H1 (cell line): ENCODE results near the gene FCGR3B. TPM values are rescaled to one million over a fixed set of nuclear protein-coding genes. Genes with fewer than 3 reads are reported as not detected.
"Not testable (repeated sequence)": the region's sequence is repeated elsewhere in the genome, so short reads cannot be mapped to it uniquely, and the experiment has no call there.

Experiments used
- CTCF ChIA-PET: fragments of 300-600 bp; sonication (Branson Sonifier 250); formaldehyde crosslinking; loops from one replicate; lab custom pipeline; 2021; ENCODE audit not compliant: partially characterized antibody; lab: Charles Lee
- POLR2A ChIA-PET: fragments of 300-600 bp; sonication (Branson Sonifier 250); formaldehyde crosslinking; loops from one replicate; lab custom pipeline; 2021; ENCODE audit warnings: inconsistent platforms; ENCODE audit not compliant: partially characterized antibody; lab: Charles Lee
- DNase-seq, 2 experiments: peaks; one replicate each; pipeline versions ENCODE4 v3.0.0 to v3.0.0-alpha.2; 2010 to 2022; ENCODE audit warnings: low spot score in 2 of 2, low read depth in 1 of 2, mixed read lengths in 1 of 2
- FAIRE-seq: peaks from 2 replicates; lab custom pipeline; 2011; peaks lifted over from hg19 to GRCh38; lab: Jason Lieb, UNC
- H2AFZ ChIP-seq: 2 replicates; pipeline ENCODE4 v1.8.1; 2012; ENCODE audit warnings: low read length, inconsistent platforms
- H2AK5ac ChIP-seq: 2 replicates; pipeline ENCODE4 v1.6.1; 2013; ENCODE audit warnings: low read depth, low read length
- H2BK120ac ChIP-seq: replicated peaks from 2 replicates; pipeline ENCODE3; 2013; ENCODE audit warnings: low read depth, low read length, inconsistent platforms
- H2BK12ac ChIP-seq: 2 replicates; pipeline ENCODE4 v1.6.1; 2013; ENCODE audit warnings: low read depth, low read length
- H2BK15ac ChIP-seq: 2 replicates; pipeline ENCODE4 v1.6.1; 2013; ENCODE audit warnings: low read length
- H2BK20ac ChIP-seq: 2 replicates; pipeline ENCODE4 v1.6.1; 2013; ENCODE audit warnings: low read length
- H2BK5ac ChIP-seq: 2 replicates; pipeline ENCODE4 v1.6.1; 2013; ENCODE audit warnings: low read depth, low read length
- H3K14ac ChIP-seq: 2 replicates; pipeline ENCODE4 v1.6.1; 2013; ENCODE audit warnings: inconsistent platforms; ENCODE audit not compliant: insufficient read length
- H3K18ac ChIP-seq: 2 replicates; pipeline ENCODE4 v1.6.1; 2013; ENCODE audit warnings: low read length; ENCODE audit errors: extremely low read depth
- H3K23ac ChIP-seq: 2 replicates; pipeline ENCODE4 v1.6.1; 2013; ENCODE audit warnings: inconsistent platforms; ENCODE audit not compliant: insufficient read length
- H3K23me2 ChIP-seq: 2 replicates; pipeline ENCODE4 v1.6.1; 2013; ENCODE audit warnings: low read depth, low read length
- H3K27ac ChIP-seq: 2 replicates; pipeline ENCODE4 v1.6.1; 2011; ENCODE audit warnings: low read depth, low read length, inconsistent platforms
- H3K27me3 ChIP-seq, 4 experiments: replicated peaks in 1 of 4; 1 replicate in 1 of 4; 2 replicates in 3 of 4; pipeline versions ENCODE4 v1.6.1 to v1.8.1; 2011 to 2013; ENCODE audit warnings: low read length in 3 of 4, mild to moderate bottlenecking in 3 of 4, inconsistent platforms in 2 of 4, mixed read lengths in 2 of 4, moderate library complexity in 1 of 4; ENCODE audit not compliant: control insufficient read depth in 3 of 4, insufficient read depth in 3 of 4; ENCODE audit errors: extremely low read depth in 1 of 4
- H3K36me3 ChIP-seq, 4 experiments: 2 replicates each; pipeline versions ENCODE4 v1.6.1 to v1.8.1; 2011 to 2013; ENCODE audit warnings: mild to moderate bottlenecking in 4 of 4, low read length in 3 of 4, moderate library complexity in 2 of 4, control low read depth in 1 of 4, inconsistent platforms in 1 of 4; ENCODE audit not compliant: insufficient read depth in 4 of 4, control insufficient read depth in 2 of 4
- H3K4ac ChIP-seq: replicated peaks from 2 replicates; pipeline ENCODE3; 2013; ENCODE audit warnings: low read length, low read depth, mixed read lengths, inconsistent platforms; ENCODE audit not compliant: insufficient read length
- H3K4me1 ChIP-seq, 4 experiments: replicated peaks in 1 of 4; 1 replicate in 1 of 4; 2 replicates in 3 of 4; pipeline versions ENCODE4 v1.6.1 to v1.8.1; 2011 to 2013; ENCODE audit warnings: low read length in 3 of 4, inconsistent platforms in 2 of 4, mixed read lengths in 1 of 4; ENCODE audit not compliant: insufficient read depth in 4 of 4, control insufficient read depth in 3 of 4
- H3K4me2 ChIP-seq, 2 experiments: 2 replicates each; pipeline versions ENCODE4 v1.6.1 to v1.8.1; 2011 to 2013; ENCODE audit warnings: low read depth in 2 of 2, low read length in 2 of 2, control low read depth in 1 of 2, inconsistent platforms in 1 of 2, mild to moderate bottlenecking in 1 of 2; ENCODE audit not compliant: insufficient read depth in 1 of 2
- H3K4me3 ChIP-seq, 4 experiments: fragments of 200-600, 300-600 bp in 1 of 4; sonication (generic), shearing (Covaris generic), sonication (Bioruptor Twin) in 1 of 4; 2 replicates each; pipeline versions ENCODE4 v1.5.1 to v1.8.1; 2011 to 2016; ENCODE audit warnings: low read length in 4 of 4, low read depth in 3 of 4, control low read depth in 2 of 4, inconsistent platforms in 2 of 4, mild to moderate bottlenecking in 2 of 4, mixed read lengths in 1 of 4, moderate library complexity in 1 of 4; ENCODE audit not compliant: insufficient read depth in 2 of 4; ENCODE audit errors: extremely low read depth in 1 of 4
- H3K56ac ChIP-seq: replicated peaks from 2 replicates; pipeline ENCODE3; 2013; ENCODE audit warnings: low read depth, mild to moderate bottlenecking, mixed read lengths, low read length, inconsistent platforms; ENCODE audit not compliant: insufficient read length
- H3K79me1 ChIP-seq: 2 replicates; pipeline ENCODE4 v1.6.1; 2013; ENCODE audit warnings: low read depth, low read length, control low read depth
- H3K79me2 ChIP-seq, 2 experiments: 2 replicates each; pipeline versions ENCODE4 v1.6.1 to v1.8.1; 2012 to 2013; ENCODE audit warnings: low read length in 2 of 2, mild to moderate bottlenecking in 2 of 2, inconsistent platforms in 1 of 2; ENCODE audit not compliant: insufficient read depth in 2 of 2, control insufficient read depth in 1 of 2
- H3K9ac ChIP-seq, 4 experiments: replicated peaks in 1 of 4; 1 replicate in 1 of 4; 2 replicates in 3 of 4; pipeline versions ENCODE4 v1.6.1 to v1.8.1; 2011 to 2013; ENCODE audit warnings: low read depth in 3 of 4, low read length in 3 of 4, control low read depth in 2 of 4, mild to moderate bottlenecking in 2 of 4, moderate library complexity in 2 of 4, inconsistent platforms in 1 of 4; ENCODE audit errors: extremely low read depth in 1 of 4
- H3K9me3 ChIP-seq, 2 experiments: 2 replicates each; pipeline versions ENCODE4 v1.6.1 to v1.8.1; 2012 to 2013; ENCODE audit warnings: mild to moderate bottlenecking in 2 of 2, moderate library complexity in 2 of 2, control low read depth in 1 of 2, inconsistent platforms in 1 of 2, low read depth in 1 of 2, low read length in 1 of 2, mixed read lengths in 1 of 2; ENCODE audit not compliant: insufficient read depth in 2 of 2
- H4K20me1 ChIP-seq, 2 experiments: replicated peaks in 1 of 2; 2 replicates each; pipeline versions ENCODE3 to v1.8.1; 2011 to 2013; ENCODE audit warnings: inconsistent platforms in 2 of 2, low read length in 2 of 2, mild to moderate bottlenecking in 1 of 2; ENCODE audit not compliant: insufficient read depth in 2 of 2, control insufficient read depth in 1 of 2
- H4K5ac ChIP-seq: 2 replicates; pipeline ENCODE4 v1.6.1; 2013; ENCODE audit warnings: low read length, low read depth, mixed read lengths, inconsistent platforms; ENCODE audit not compliant: insufficient read length
- H4K8ac ChIP-seq: 2 replicates; pipeline ENCODE4 v1.8.0; 2013; ENCODE audit warnings: mild to moderate bottlenecking, moderate library complexity, low read length, inconsistent platforms; ENCODE audit not compliant: insufficient read depth; ENCODE audit errors: extremely low read depth
- H4K91ac ChIP-seq: replicated peaks from 2 replicates; pipeline ENCODE3; 2013; ENCODE audit warnings: low read length, mixed read lengths, inconsistent platforms; ENCODE audit not compliant: insufficient read length
- WGBS, 2 experiments: shearing (Covaris generic) in 1 of 2; methylation state at CpG; one replicate each; pipeline versions ENCODE4 v1.1.6 to v1.1.7; 2013 to 2015; ENCODE audit warnings: low lambda C conversion rate in 2 of 2, mixed read lengths in 2 of 2, inconsistent platforms in 1 of 2, low coverage in 1 of 2, missing lambda C conversion rate in 1 of 2; ENCODE audit not compliant: insufficient replicate concordance in 2 of 2, insufficient coverage in 1 of 2, insufficient read length in 1 of 2; ENCODE audit errors: extremely low coverage in 1 of 2, missing lambda C conversion rate in 1 of 2; 5-methylcytosine and 5-hydroxymethylcytosine counted together
- polyA plus RNA-seq, 7 experiments: library from polyadenylated mRNA; depleted of rRNA in 3 of 7; stranded (reverse) in 5 of 7; unstranded in 2 of 7; fragments of >200 nt in 5 of 7; fragments of 200-250 nt in 2 of 7; gene quantifications; 1 replicate in 5 of 7; 2 replicates in 1 of 7; 4 replicates in 1 of 7; pipeline versions ENCODE4 v1.2.1 to v1.2.3, GENCODE V29; 2011 to 2013; ENCODE audit warnings: missing spikeins in 2 of 7, mixed read lengths in 2 of 7
- total RNA-seq: library from RNA; stranded (reverse); fragmentation: NEBNext Ultra II Directional; extraction: Animal tissue kit (Norgen Biotek cat#: 25700); gene quantifications from 2 replicates; pipeline ENCODE4 v1.2.1, GENCODE V29; 2021

Gene FCGR3B
- total and polyA plus RNA-seq, 2 of the 8 experiments (the other 6 are each of a cell fraction or from before 2014, with no cell fraction given): not detected

GRCh38 chr1:161674447-161674846, 43.5 kb upstream of the FCGR3B start:
- H4K8ac ChIP-seq, FAIRE-seq: not testable (repeated sequence)

GRCh38 chr1:161673437-161673836, 42.5 kb upstream of the FCGR3B start:
- H2BK5ac ChIP-seq, H2AK5ac ChIP-seq, H4K8ac ChIP-seq, DNase-seq, H3K4me3 ChIP-seq, H2BK12ac ChIP-seq, H3K56ac ChIP-seq, H4K20me1 ChIP-seq, H3K23ac ChIP-seq, H2BK20ac ChIP-seq, H3K14ac ChIP-seq, H2AFZ ChIP-seq, H4K5ac ChIP-seq, H3K36me3 ChIP-seq, H2BK120ac ChIP-seq, H3K79me2 ChIP-seq, H3K4me2 ChIP-seq, H3K23me2 ChIP-seq, H4K91ac ChIP-seq, H2BK15ac ChIP-seq, H3K4ac ChIP-seq, H3K9ac ChIP-seq, H3K4me1 ChIP-seq, H3K9me3 ChIP-seq, H3K27ac ChIP-seq, POLR2A ChIA-PET, FAIRE-seq, H3K18ac ChIP-seq, H3K79me1 ChIP-seq, H3K27me3 ChIP-seq: not testable (repeated sequence)
- WGBS, 2 experiments: 87% methylated on average over 6 of the region's 7 CpGs; no CpG with 5 or more reads in 1 of the 2 experiments
- CTCF ChIA-PET: interaction anchor here (0.6 kb wide), 1 partner anchor 718 kb away, joined by 3 read pairs; no protein-coding TSS in a partner anchor

More at GRCh38 chr1:161674447-161674846, 43.5 kb upstream of the FCGR3B start:
- H4K5ac ChIP-seq, CTCF ChIA-PET, H2BK5ac ChIP-seq, H2BK20ac ChIP-seq, H2AFZ ChIP-seq, H3K36me3 ChIP-seq, H3K14ac ChIP-seq, H2AK5ac ChIP-seq, H2BK15ac ChIP-seq, H3K4me1 ChIP-seq, DNase-seq, H3K23ac ChIP-seq, H3K27ac ChIP-seq, H2BK120ac ChIP-seq, H3K79me2 ChIP-seq, H3K4me3 ChIP-seq, H3K9me3 ChIP-seq, H3K27me3 ChIP-seq, H3K56ac ChIP-seq, H2BK12ac ChIP-seq, H3K9ac ChIP-seq, H3K4me2 ChIP-seq, H3K79me1 ChIP-seq, H3K23me2 ChIP-seq, H4K91ac ChIP-seq, H4K20me1 ChIP-seq, H3K4ac ChIP-seq, H3K18ac ChIP-seq, POLR2A ChIA-PET: not testable (repeated sequence)
- 90% methylated on average over 3 of the region's 3 CpGs; no CpG with 5 or more reads in 1 of the 2 experiments for WGBS, 2 experiments
